SK-N-SH (cell line): ENCODE results near the gene CHD9.

Experiments
- CHD2 ChIP-seq: fragments of 150-350 bp; IDR thresholded peaks from 2 replicates; pipeline ENCODE4 v1.6.1; 2018; ENCODE audit warnings: low read length; ENCODE audit not compliant: partially characterized antibody
- CTCF ChIP-seq: fragments of 200-600 bp; sonication (generic); IDR thresholded peaks from 2 replicates; pipeline ENCODE4 v1.6.1; 2017; ENCODE audit warnings: antibody characterized with exemption, mild to moderate bottlenecking, moderate library complexity
- FOXM1 ChIP-seq: IDR thresholded peaks from 2 replicates; pipeline ENCODE4 v1.4.0; 2012; ENCODE audit warnings: low read depth, mild to moderate bottlenecking
- GABPA ChIP-seq: IDR thresholded peaks from 2 replicates; pipeline ENCODE4 v1.4.0; 2012; ENCODE audit warnings: low read depth, mild to moderate bottlenecking
- MAX ChIP-seq: IDR thresholded peaks from 2 replicates; pipeline ENCODE4 v1.4.0; 2012; ENCODE audit warnings: low read depth
- PBX3 ChIP-seq: IDR thresholded peaks from 2 replicates; pipeline ENCODE4; 2012
- POLR2AphosphoS5 ChIP-seq: IDR thresholded peaks from 2 replicates; pipeline ENCODE4 v1.6.1; 2012; ENCODE audit warnings: low read depth, low read length
- REST ChIP-seq: IDR thresholded peaks from 2 replicates; pipeline ENCODE4 v1.6.1; 2012; ENCODE audit warnings: mild to moderate bottlenecking, low read depth, low read length, moderate library complexity
- SMC3 ChIP-seq: IDR thresholded peaks from 2 replicates; pipeline ENCODE4 v1.6.1; 2012; ENCODE audit warnings: low read depth, low read length, improper control_type of control experiment
- TEAD4 ChIP-seq: IDR thresholded peaks from 2 replicates; pipeline ENCODE4 v1.4.0; 2012; ENCODE audit warnings: mild to moderate bottlenecking, borderline replicate concordance; ENCODE audit not compliant: insufficient read depth
- YY1 ChIP-seq: IDR thresholded peaks from 2 replicates; pipeline ENCODE4 v1.4.0; 2012; ENCODE audit warnings: low read depth, mild to moderate bottlenecking
- ZBTB33 ChIP-seq: IDR thresholded peaks from 2 replicates; pipeline ENCODE4 v1.4.0; 2012; ENCODE audit warnings: low read depth, borderline replicate concordance

GRCh38 chr16:53022374-53022773 lies 32.4 kb upstream of the CHD9 start:
- TF ChIP-seq CHD2 = no peak
- TF ChIP-seq CTCF = peak; percentile 74
- no peak for TF ChIP-seq POLR2AphosphoS5
- TF ChIP-seq ZBTB33 = no peak
- TF ChIP-seq YY1 = no peak
- TF ChIP-seq FOXM1 = no peak
- peak; percentile 84 for TF ChIP-seq SMC3
- TF ChIP-seq PBX3 = no peak
- TF ChIP-seq REST = no peak
- no peak for TF ChIP-seq TEAD4
- no peak for TF ChIP-seq MAX
- TF ChIP-seq GABPA = no peak
